HG03139 (cell line): Measurements from ENCODE around the gene CDK4.
"Not testable (repeated sequence)": the region's sequence is repeated elsewhere in the genome, so short reads cannot be mapped to it uniquely, and the experiment has no call there.

Experiments
- ATAC-seq: cut with Tn5 transposase; IDR thresholded peaks from one replicate; pipeline ENCODE4 v1.9.1; 2021; ENCODE audit not compliant: unreplicated experiment

CDK4 gene

GRCh38 chr12:57751788-57752667, at the start of gene CDK4:
Gene CDK4 (minus strand): TSS chr12:57752310. CDS start chr12:57751717, 593 bp downstream.
- peak; percentile 68 for ATAC-seq

GRCh38 chr12:57800965-57801364, 48.9 kb upstream of the CDK4 start:
- no peak for ATAC-seq

GRCh38 chr12:57797933-57798332, 45.8 kb upstream of the CDK4 start:
- no peak for ATAC-seq

GRCh38 chr12:57796996-57797395, 44.9 kb upstream of the CDK4 start:
- ATAC-seq: no peak

- ATAC-seq: no peak
Measured at GRCh38 chr12:57795354-57795753, 43.2 kb upstream of the CDK4 start.

- ATAC-seq: no peak
Measured at GRCh38 chr12:57793920-57794319, 41.8 kb upstream of the CDK4 start.

- no peak for ATAC-seq
Measured at GRCh38 chr12:57783861-57784260, 31.8 kb upstream of the CDK4 start.

- no peak for ATAC-seq
Measured at GRCh38 chr12:57783466-57783801, 31.3 kb upstream of the CDK4 start.

- ATAC-seq: peak; percentile 88
Measured at GRCh38 chr12:57782608-57783465, 30.7 kb upstream of the CDK4 start, which contains the start of gene TSFM. Gene TSFM (plus strand): TSS chr12:57782787. CDS start chr12:57782802, 15 bp downstream.

GRCh38 chr12:57782243-57782607, 30.1 kb upstream of the CDK4 start:
- ATAC-seq: no peak

GRCh38 chr12:57781801-57782200, 29.7 kb upstream of the CDK4 start:
- no peak for ATAC-seq

- ATAC-seq: no peak
Measured at GRCh38 chr12:57781244-57781643, 29.1 kb upstream of the CDK4 start.

- no peak for ATAC-seq
Measured at GRCh38 chr12:57780284-57780897, 28.3 kb upstream of the CDK4 start.

GRCh38 chr12:57779736-57780135, 27.6 kb upstream of the CDK4 start:
- no peak for ATAC-seq

- ATAC-seq: no peak
Measured at GRCh38 chr12:57777911-57778310, 25.8 kb upstream of the CDK4 start.

- no peak for ATAC-seq
Measured at GRCh38 chr12:57777367-57777766, 25.3 kb upstream of the CDK4 start.

- no peak for ATAC-seq
Measured at GRCh38 chr12:57776247-57776587, 24.1 kb upstream of the CDK4 start.

GRCh38 chr12:57775563-57776246, 23.6 kb upstream of the CDK4 start:
- ATAC-seq: no peak

- ATAC-seq: no peak
Measured at GRCh38 chr12:57775044-57775443, 22.9 kb upstream of the CDK4 start.

- ATAC-seq: not testable (repeated sequence)
Measured at GRCh38 chr12:57774634-57775033, 22.5 kb upstream of the CDK4 start.
